CD14-positive monocyte (primary cell): ENCODE measurements around the gene CNIH1. TPM values are rescaled to one million over a fixed set of nuclear protein-coding genes. Genes with fewer than 3 reads are reported as not detected.
A peak's percentile ranks its signal among the peaks of the same experiment; 100 is the strongest.

Source experiments
- DNase-seq, 3 donors: peaks; one replicate each; pipeline ENCODE4 v3.0.0-alpha.2; 2011 to 2022
- H2AFZ ChIP-seq: 2 replicates; pipeline ENCODE4 v1.6.0; 2012; ENCODE audit warnings: mild to moderate bottlenecking, low read depth, low read length, inconsistent platforms; ENCODE audit not compliant: insufficient read depth, poor library complexity, severe bottlenecking
- H3K27ac ChIP-seq, 2 donors: 1 replicate in 1 of 2; 2 replicates in 1 of 2; pipeline ENCODE4 v1.5.1; 2012 to 2013; ENCODE audit warnings: low read length in 2 of 2, control low read depth in 1 of 2, inconsistent platforms in 1 of 2, low read depth in 1 of 2, mild to moderate bottlenecking in 1 of 2
- H3K27me3 ChIP-seq, 2 donors: one replicate each; pipeline versions ENCODE4 v1.6.0 to v1.6.1; 2011 to 2013; ENCODE audit warnings: low read length in 2 of 2; ENCODE audit not compliant: control insufficient read depth in 2 of 2, insufficient read depth in 2 of 2
- H3K36me3 ChIP-seq, 2 donors: replicated peaks in 1 of 2; 1 replicate in 1 of 2; 2 replicates in 1 of 2; pipeline versions ENCODE4 v1.5.1 to v1.6.1; 2012 to 2013; ENCODE audit warnings: low read length in 2 of 2, control low read depth in 1 of 2, inconsistent platforms in 1 of 2, mild to moderate bottlenecking in 1 of 2; ENCODE audit not compliant: insufficient read depth in 2 of 2, control insufficient read depth in 1 of 2
- H3K4me1 ChIP-seq, 2 donors: 1 replicate in 1 of 2; 2 replicates in 1 of 2; pipeline versions ENCODE4 v1.5.1 to v1.6.1; 2012 to 2013; ENCODE audit warnings: low read length in 2 of 2, control low read depth in 1 of 2, inconsistent platforms in 1 of 2, mild to moderate bottlenecking in 1 of 2, moderate library complexity in 1 of 2; ENCODE audit not compliant: insufficient read depth in 2 of 2, control insufficient read depth in 1 of 2
- H3K4me2 ChIP-seq: replicated peaks from 2 replicates; pipeline ENCODE3; 2012; ENCODE audit warnings: low read length, moderate library complexity, mild to moderate bottlenecking; ENCODE audit not compliant: poor library complexity, severe bottlenecking; ENCODE audit errors: extremely low read depth
- H3K4me3 ChIP-seq, 3 experiments: fragments of 200-600 bp in 1 of 3; sonication (generic) in 1 of 3; replicated peaks in 1 of 3; 1 replicate in 2 of 3; 2 replicates in 1 of 3; pipeline ENCODE4 v1.5.1; 2011 to 2013; ENCODE audit warnings: low read length in 3 of 3, mild to moderate bottlenecking in 3 of 3, control low read depth in 2 of 3, low read depth in 2 of 3, inconsistent platforms in 1 of 3, moderate library complexity in 1 of 3
- H3K79me2 ChIP-seq: 2 replicates; pipeline ENCODE4 v1.6.0; 2012; ENCODE audit warnings: mild to moderate bottlenecking, control low read depth, inconsistent platforms, low read length, moderate library complexity; ENCODE audit not compliant: insufficient read depth
- H3K9ac ChIP-seq: 2 replicates; pipeline ENCODE4 v1.6.0; 2017; ENCODE audit warnings: low read length, mild to moderate bottlenecking; ENCODE audit not compliant: insufficient read depth, poor library complexity, severe bottlenecking
- H3K9me3 ChIP-seq, 2 donors: replicated peaks in 1 of 2; 1 replicate in 1 of 2; 2 replicates in 1 of 2; pipeline versions ENCODE4 v1.5.1 to v1.6.1; 2012 to 2013; ENCODE audit warnings: low read length in 2 of 2, control low read depth in 1 of 2; ENCODE audit not compliant: control insufficient read depth in 1 of 2, insufficient read depth in 1 of 2
- H4K20me1 ChIP-seq: 2 replicates; pipeline ENCODE4 v1.6.0; 2012; ENCODE audit warnings: mild to moderate bottlenecking, low read length, control low read depth, moderate library complexity; ENCODE audit not compliant: insufficient read depth
- H3K27ac Mint-ChIP-seq, 7 donors: one replicate each; pipeline ENCODE4 v1.8.0; 2020; ENCODE audit warnings: mild to moderate bottlenecking in 7 of 7, mixed read lengths in 7 of 7, moderate library complexity in 6 of 7, inconsistent platforms in 2 of 7
- H3K27me3 Mint-ChIP-seq, 3 donors: one replicate each; pipeline ENCODE4 v1.8.0; 2021 to 2022; ENCODE audit warnings: low read depth in 3 of 3, mild to moderate bottlenecking in 3 of 3, mixed read lengths in 3 of 3, moderate library complexity in 3 of 3, inconsistent platforms in 1 of 3
- H3K36me3 Mint-ChIP-seq, 2 donors: one replicate each; pipeline ENCODE4 v1.8.0; 2020; ENCODE audit warnings: mixed read lengths in 2 of 2, inconsistent platforms in 1 of 2, mild to moderate bottlenecking in 1 of 2
- H3K4me1 Mint-ChIP-seq: one replicate; pipeline ENCODE4 v1.8.0; 2020; ENCODE audit warnings: mild to moderate bottlenecking, mixed read lengths
- H3K4me3 Mint-ChIP-seq, 2 donors: one replicate each; pipeline ENCODE4 v1.8.0; 2020; ENCODE audit warnings: mild to moderate bottlenecking in 2 of 2, mixed read lengths in 2 of 2, moderate library complexity in 1 of 2
- H3K9me3 Mint-ChIP-seq, 7 donors: one replicate each; pipeline ENCODE4 v1.8.0; 2020 to 2022; ENCODE audit warnings: mixed read lengths in 7 of 7, mild to moderate bottlenecking in 6 of 7, moderate library complexity in 6 of 7, inconsistent platforms in 2 of 7
- WGBS: methylation state at CpG from one replicate; pipeline ENCODE4 v1.1.5; 2013; ENCODE audit warnings: missing lambda C conversion rate; ENCODE audit not compliant: insufficient coverage; 5-methylcytosine and 5-hydroxymethylcytosine counted together
- intact Hi-C, 2 donors: fragments of 100-400 bp; cut with micrococcal nuclease; formaldehyde crosslinking; loops; one replicate each; pipeline versions ENCODE4 v1.15.0 to v1.15.1; 2023
- polyA plus RNA-seq, 3 donors: library from polyadenylated mRNA; depleted of rRNA in 1 of 3; unstranded in 2 of 3; stranded (reverse) in 1 of 3; fragments of 300-500 nt in 2 of 3; fragments of >200 nt in 1 of 3; fragmentation: Illumina TruSeq in 2 of 3; gene quantifications; 1 replicate in 2 of 3; 2 replicates in 1 of 3; pipeline ENCODE4 v1.2.3, GENCODE V29; 2012 to 2021
- TF ChIP-seq, protein P1 (sequence below): fragments of 200-600 bp; IDR thresholded peaks from one replicate; pipeline ENCODE4 v1.8.0; 2022; ENCODE audit warnings: antibody characterized with exemption, mild to moderate bottlenecking

Gene CNIH1
- polyA plus RNA-seq, 3 donors: 109 to 162 (median 138) TPM

DNA sequence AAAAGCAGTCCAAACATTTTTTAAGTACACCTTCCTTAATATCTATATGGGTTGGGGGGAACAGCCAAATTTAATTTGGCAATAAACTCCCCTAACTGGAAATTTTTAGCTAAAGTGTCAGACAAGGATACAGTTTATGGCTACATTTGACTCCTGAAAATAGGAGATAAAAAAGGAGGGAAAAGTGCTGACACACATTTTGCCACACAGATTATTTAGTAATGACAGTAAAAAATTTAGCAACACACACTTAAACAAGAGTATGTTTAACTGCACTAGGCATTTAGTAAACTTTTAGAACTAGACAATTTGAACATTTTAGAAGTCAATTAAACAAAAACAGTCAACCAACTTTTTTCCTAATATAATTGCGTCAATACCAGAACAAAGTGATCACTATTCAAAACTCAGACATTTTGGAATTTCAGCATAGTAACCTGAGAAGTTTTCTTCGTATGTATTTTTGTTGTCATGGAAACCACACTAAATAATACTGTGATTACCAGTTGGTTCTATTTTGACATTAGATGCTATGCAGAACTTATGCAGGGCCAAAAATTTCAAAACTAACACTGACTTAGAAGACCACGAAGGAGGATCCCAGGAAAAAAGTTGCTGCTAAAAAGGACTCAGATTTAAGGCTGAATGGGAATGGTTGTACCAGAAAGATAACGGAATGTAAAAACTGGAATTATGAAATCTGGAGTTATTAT, 34.2 kb upstream of the CNIH1 start:
- peak in 1 of 3 donors; percentile 16 for DNase-seq
- no peak overlapping the region for H3K4me3 ChIP-seq
- Mint-ChIP-seq H3K4me1 (peaks cover 6% of the 10 kb centered on the region), H3K9me3 (peaks cover 0 to 2% (median 0%) of the 10 kb centered on the region in 7 donors), H3K36me3 (peaks cover 69 to 73% of the 10 kb centered on the region in 2 donors), H3K27me3 (no peaks in the 10 kb centered on the region), H3K27ac (peak overlapping the region in 4 of 7 donors; percentile 16 to 67 (median 20)), H3K4me3 (no peak overlapping the region)
- no peak overlapping the region for H2AFZ ChIP-seq
- intact Hi-C loops: no loop called here
- no peaks in the 10 kb centered on the region for H3K4me1 ChIP-seq
- H3K4me2 ChIP-seq: no peak overlapping the region
- no peak overlapping the region for H3K9ac ChIP-seq
- WGBS: 100% methylated on average over 1 of the region's 4 CpGs
- peaks cover 43 to 91% of the 10 kb centered on the region in 2 donors for H3K36me3 ChIP-seq
- TF ChIP-seq, protein P1, sequence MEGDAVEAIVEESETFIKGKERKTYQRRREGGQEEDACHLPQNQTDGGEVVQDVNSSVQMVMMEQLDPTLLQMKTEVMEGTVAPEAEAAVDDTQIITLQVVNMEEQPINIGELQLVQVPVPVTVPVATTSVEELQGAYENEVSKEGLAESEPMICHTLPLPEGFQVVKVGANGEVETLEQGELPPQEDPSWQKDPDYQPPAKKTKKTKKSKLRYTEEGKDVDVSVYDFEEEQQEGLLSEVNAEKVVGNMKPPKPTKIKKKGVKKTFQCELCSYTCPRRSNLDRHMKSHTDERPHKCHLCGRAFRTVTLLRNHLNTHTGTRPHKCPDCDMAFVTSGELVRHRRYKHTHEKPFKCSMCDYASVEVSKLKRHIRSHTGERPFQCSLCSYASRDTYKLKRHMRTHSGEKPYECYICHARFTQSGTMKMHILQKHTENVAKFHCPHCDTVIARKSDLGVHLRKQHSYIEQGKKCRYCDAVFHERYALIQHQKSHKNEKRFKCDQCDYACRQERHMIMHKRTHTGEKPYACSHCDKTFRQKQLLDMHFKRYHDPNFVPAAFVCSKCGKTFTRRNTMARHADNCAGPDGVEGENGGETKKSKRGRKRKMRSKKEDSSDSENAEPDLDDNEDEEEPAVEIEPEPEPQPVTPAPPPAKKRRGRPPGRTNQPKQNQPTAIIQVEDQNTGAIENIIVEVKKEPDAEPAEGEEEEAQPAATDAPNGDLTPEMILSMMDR: no peak
- no peaks in the 10 kb centered on the region for H3K27me3 ChIP-seq
- no peaks in the 10 kb centered on the region for H3K79me2 ChIP-seq
- H4K20me1 ChIP-seq: peaks cover 6% of the 10 kb centered on the region
- no peaks in the 10 kb centered on the region for H3K9me3 ChIP-seq
- peak overlapping the region in 1 of 2 donors; percentile 4 for H3K27ac ChIP-seq

DNA sequence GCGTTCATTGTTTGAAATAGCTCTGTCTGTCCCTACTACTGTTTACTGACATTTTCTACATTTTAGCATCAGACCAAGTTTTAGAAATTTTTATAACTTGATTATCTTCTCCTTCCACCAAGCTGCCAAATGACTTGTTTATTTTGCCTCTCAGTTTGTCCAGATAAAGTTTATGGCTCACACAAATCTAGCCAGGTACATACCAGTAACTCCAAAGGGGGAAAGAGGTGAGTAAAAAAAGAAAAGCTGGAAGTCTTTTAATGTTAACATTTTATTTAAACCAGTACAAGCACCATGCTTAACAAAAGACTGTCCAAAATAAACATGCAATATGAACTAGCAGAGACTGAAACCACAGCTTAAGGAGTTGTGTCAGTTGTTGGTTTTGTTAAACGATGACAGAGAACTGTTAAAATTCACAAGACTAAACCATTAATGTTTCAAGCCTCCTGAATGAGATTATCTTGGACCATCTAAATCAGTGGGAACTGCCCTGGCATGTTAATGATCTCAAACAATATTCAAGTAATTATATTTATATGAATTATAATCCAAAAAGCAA, 33.1 kb upstream of the CNIH1 start:
- H3K36me3 Mint-ChIP-seq: peaks cover 63 to 65% of the 10 kb centered on the region in 2 donors
- no peak overlapping the region for H3K4me3 Mint-ChIP-seq
- WGBS: 100% methylated on average over 1 of the region's 2 CpGs

More for the DNA sequence above, 33.1 kb upstream of the CNIH1 start:
- no peaks in the 10 kb centered on the region for H3K27me3 Mint-ChIP-seq
- H3K36me3 ChIP-seq: peaks cover 36 to 81% of the 10 kb centered on the region in 2 donors
- intact Hi-C loops: no loop called here
- peaks cover 0 to 2% (median 0%) of the 10 kb centered on the region in 7 donors for H3K9me3 Mint-ChIP-seq
- no peak overlapping the region for H3K27ac ChIP-seq
- no peaks in the 10 kb centered on the region for H3K4me1 ChIP-seq
- H3K79me2 ChIP-seq: no peaks in the 10 kb centered on the region
- no peak overlapping the region for H2AFZ ChIP-seq
- peaks cover 6% of the 10 kb centered on the region for H4K20me1 ChIP-seq
- H3K9me3 ChIP-seq: no peaks in the 10 kb centered on the region
- H3K27ac Mint-ChIP-seq: peak overlapping the region in 1 of 7 donors; percentile 7
- H3K4me1 Mint-ChIP-seq: peaks cover 6% of the 10 kb centered on the region
- TF ChIP-seq, protein P1: no peak
- DNase-seq: no peak
- H3K9ac ChIP-seq: no peak overlapping the region
- H3K4me2 ChIP-seq: no peak overlapping the region
- H3K4me3 ChIP-seq: no peak overlapping the region
- H3K27me3 ChIP-seq: no peaks in the 10 kb centered on the region
